Activated CD4-positive, CD25-positive, alpha-beta regulatory T cell treated with anti-CD3 and anti-CD28 coated beads, Interleukin-2, amount 50 U/mL, for 72 hours (primary cell): ENCODE measurements around the gene PDPK1.
A peak's percentile ranks its signal among the peaks of the same experiment; 100 is the strongest.
"Not testable (repeated sequence)": the region's sequence is repeated elsewhere in the genome, so short reads cannot be mapped to it uniquely, and the experiment has no call there.

Experiments
- DNase-seq: peaks from one replicate; pipeline ENCODE4 v3.0.0; 2021

Gene PDPK1

GRCh38 chr16:2595393-2596205, 57.8 kb downstream of the PDPK1 start:
- no peak for DNase-seq

- DNase-seq = no peak
Measured at GRCh38 chr16:2596747-2597559, 59.1 kb downstream of the PDPK1 start.

GRCh38 chr16:2597560-2597902, 59.7 kb downstream of the PDPK1 start:
- no peak for DNase-seq

- DNase-seq = no peak
Measured at GRCh38 chr16:2598133-2598641, 60.4 kb downstream of the PDPK1 start.

GRCh38 chr16:2598723-2599122, 60.9 kb downstream of the PDPK1 start:
- DNase-seq = no peak

GRCh38 chr16:2599165-2599564, 61.3 kb downstream of the PDPK1 start:
- not testable (repeated sequence) for DNase-seq

- not testable (repeated sequence) for DNase-seq
Measured at GRCh38 chr16:2599785-2600184, 62.0 kb downstream of the PDPK1 start.

- DNase-seq = not testable (repeated sequence)
Measured at GRCh38 chr16:2601301-2602025, 63.6 kb downstream of the PDPK1 start.

GRCh38 chr16:2602175-2602574, 64.4 kb downstream of the PDPK1 start:
- DNase-seq = not testable (repeated sequence)

- peak; percentile 78 for DNase-seq
Measured at GRCh38 chr16:2603165-2604015, 65.6 kb downstream of the PDPK1 start.

- not testable (repeated sequence) for DNase-seq
Measured at GRCh38 chr16:2604016-2604369, 66.2 kb downstream of the PDPK1 start.

- not testable (repeated sequence) for DNase-seq
Measured at GRCh38 chr16:2606820-2607219, 69.0 kb downstream of the PDPK1 start.

GRCh38 chr16:2609345-2609744, 71.5 kb downstream of the PDPK1 start:
- DNase-seq = not testable (repeated sequence)

GRCh38 chr16:2609827-2610470, 72.1 kb downstream of the PDPK1 start:
- no peak for DNase-seq

GRCh38 chr16:2610781-2611498, 73.1 kb downstream of the PDPK1 start:
- DNase-seq = no peak

- DNase-seq = no peak
Measured at GRCh38 chr16:2611499-2611862, 73.7 kb downstream of the PDPK1 start.

- not testable (repeated sequence) for DNase-seq
Measured at GRCh38 chr16:2611877-2612276, 74.1 kb downstream of the PDPK1 start.

- DNase-seq = not testable (repeated sequence)
Measured at GRCh38 chr16:2613251-2613650, 75.4 kb downstream of the PDPK1 start.

- DNase-seq = no peak
Measured at GRCh38 chr16:2614761-2615191, 77.0 kb downstream of the PDPK1 start.

- DNase-seq = not testable (repeated sequence)
Measured at GRCh38 chr16:2618964-2619363, 81.1 kb downstream of the PDPK1 start.

- not testable (repeated sequence) for DNase-seq
Measured at GRCh38 chr16:2619628-2620027, 81.8 kb downstream of the PDPK1 start.
